Liver (tissue), 3 donors: Measurements from ENCODE around the gene PITPNC1.

Experiments used
- CTCF ChIP-seq: fragments of 150-350 bp; IDR thresholded peaks from 2 replicates; pipeline ENCODE4 v1.5.1; 2017; ENCODE audit warnings: improper control_type of control experiment, low read depth, low read length; ENCODE audit not compliant: missing input control
- FOXA1 ChIP-seq: IDR thresholded peaks from 2 replicates; pipeline ENCODE4 v1.6.1; 2016; ENCODE audit warnings: antibody characterized with exemption
- GABPA ChIP-seq, 2 donors: IDR thresholded peaks in 1 of 2; conservative IDR thresholded peaks in 1 of 2; 2 replicates each; pipeline ENCODE4 v1.6.1; 2016; ENCODE audit warnings: antibody characterized with exemption in 2 of 2, mild to moderate bottlenecking in 1 of 2, moderate library complexity in 1 of 2
- SP1 ChIP-seq: IDR thresholded peaks from 2 replicates; pipeline ENCODE4 v1.6.1; 2018; ENCODE audit warnings: antibody characterized with exemption, mild to moderate bottlenecking
- TAF1 ChIP-seq: conservative IDR thresholded peaks from 2 replicates; pipeline ENCODE4 v1.6.1; 2016; ENCODE audit warnings: antibody characterized with exemption, mild to moderate bottlenecking
- TF ChIP-seq, protein P1 (sequence below): IDR thresholded peaks from 2 replicates; pipeline ENCODE4 v1.6.1; 2016; ENCODE audit warnings: antibody characterized with exemption
- donor health status: healthy.
- donor health status: healthy.

DNA sequence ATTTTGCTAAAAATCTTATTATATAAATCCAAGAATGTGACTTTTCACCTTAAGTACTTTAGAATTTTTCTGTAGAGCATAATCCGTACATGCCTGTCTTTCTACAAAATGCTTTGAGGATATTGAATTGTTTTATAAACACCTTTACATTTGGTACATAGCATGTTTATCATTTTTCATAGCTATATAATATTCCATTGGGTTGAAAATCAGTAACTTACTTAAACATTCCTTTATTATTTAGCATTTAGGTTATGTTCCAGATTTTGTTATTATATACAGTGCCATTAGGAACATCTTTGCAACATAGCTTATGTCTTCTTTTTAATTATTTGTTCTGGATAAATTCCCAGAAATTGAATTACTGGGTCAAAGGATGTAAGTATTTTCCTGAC, 323.6 kb downstream of the PITPNC1 start:
- TF ChIP-seq CTCF (no peak), TAF1 (no peak), GABPA (IDR thresholded peaks at IDR 0.05 in 1 of 2, conservative IDR thresholded peaks at IDR 0.05 in 1 of 2) (no peak), SP1 (no peak), FOXA1 (no peak)
- TF ChIP-seq, protein P1, sequence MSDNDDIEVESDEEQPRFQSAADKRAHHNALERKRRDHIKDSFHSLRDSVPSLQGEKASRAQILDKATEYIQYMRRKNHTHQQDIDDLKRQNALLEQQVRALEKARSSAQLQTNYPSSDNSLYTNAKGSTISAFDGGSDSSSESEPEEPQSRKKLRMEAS: no peak
